GM21423 (cell line): ENCODE results near the gene VASH2.
A peak's percentile ranks its signal among the peaks of the same experiment; 100 is the strongest.
"Not testable (repeated sequence)": the region's sequence is repeated elsewhere in the genome, so short reads cannot be mapped to it uniquely, and the experiment has no call there.

Experiments
- ATAC-seq: cut with Tn5 transposase; IDR thresholded peaks from one replicate; pipeline ENCODE4 v1.9.1; 2021; ENCODE audit warnings: mild to moderate bottlenecking, moderate library complexity; ENCODE audit not compliant: unreplicated experiment

The VASH2 gene

GRCh38 chr1:212950243-212951125 lies at the start of gene VASH2:
VASH2 (plus strand) TSS chr1:212950541; CDS start chr1:212951543, 1,002 bp downstream.
- ATAC-seq, result peak; percentile 94

- ATAC-seq, result no peak
Observed at GRCh38 chr1:212901290-212901689, 49.1 kb upstream of the VASH2 start.

GRCh38 chr1:212902054-212902453 lies 48.3 kb upstream of the VASH2 start:
- ATAC-seq, result no peak

- no peak for ATAC-seq
Observed at GRCh38 chr1:212903664-212904063, 46.7 kb upstream of the VASH2 start.

DNA sequence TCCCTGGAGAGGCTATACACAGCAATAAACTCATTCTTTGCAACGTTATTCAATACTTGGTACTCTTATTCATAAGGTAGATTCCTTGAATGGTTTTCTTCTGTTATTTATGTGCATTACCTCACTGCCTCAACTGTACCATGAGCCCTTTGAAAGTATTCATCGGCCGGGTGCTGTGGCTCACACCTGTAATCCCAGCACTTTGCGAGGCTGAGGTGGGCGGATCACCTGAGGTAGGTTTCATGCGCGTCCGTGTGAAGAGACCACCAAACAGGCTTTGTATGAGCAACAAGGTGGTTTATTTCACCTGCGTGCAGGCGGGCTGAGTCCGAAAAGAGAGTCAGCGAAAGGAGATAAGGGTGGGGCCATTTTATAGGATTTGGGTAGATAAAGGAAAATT lies 42.3 kb upstream of the VASH2 start:
- ATAC-seq, result not testable (repeated sequence)

DNA sequence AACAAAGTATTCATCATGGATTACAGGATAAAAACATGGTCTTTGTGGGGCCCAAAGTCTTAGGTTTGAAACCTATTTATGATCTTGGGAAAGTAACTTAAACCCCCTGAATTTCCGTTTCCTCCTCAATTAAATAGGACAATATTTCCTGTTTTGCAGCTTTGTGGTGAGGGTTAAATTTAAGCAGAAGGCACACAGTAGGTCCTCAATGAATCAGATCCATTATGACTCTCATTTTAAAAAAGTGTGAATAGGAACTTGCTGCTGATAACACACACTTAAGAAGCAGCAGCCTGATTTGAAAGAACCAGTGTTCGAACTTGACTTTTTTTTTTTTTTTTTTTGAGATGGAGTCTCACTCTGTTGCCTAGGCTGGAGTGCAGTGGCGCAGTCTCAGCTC lies 41.4 kb upstream of the VASH2 start:
- ATAC-seq, result no peak

DNA sequence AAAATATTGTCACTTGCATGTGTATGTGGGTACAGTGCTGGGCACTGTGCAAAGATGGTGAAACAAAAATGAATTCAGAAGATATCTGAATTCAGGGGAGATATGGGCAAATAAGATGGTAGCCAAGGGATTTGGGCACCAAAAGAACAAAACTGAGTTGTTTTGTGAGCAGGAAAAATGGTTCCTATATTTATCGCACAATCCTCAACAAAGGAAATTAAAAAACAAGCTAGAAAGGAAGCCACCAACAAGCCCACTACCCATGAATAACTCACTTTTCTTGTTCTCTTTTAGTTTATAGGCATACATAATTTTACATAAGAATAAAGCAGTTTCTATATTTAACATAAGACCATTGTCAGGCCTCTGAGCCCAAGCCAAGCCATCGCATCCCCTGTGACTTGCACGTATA lies 40.7 kb upstream of the VASH2 start:
- no peak for ATAC-seq

DNA sequence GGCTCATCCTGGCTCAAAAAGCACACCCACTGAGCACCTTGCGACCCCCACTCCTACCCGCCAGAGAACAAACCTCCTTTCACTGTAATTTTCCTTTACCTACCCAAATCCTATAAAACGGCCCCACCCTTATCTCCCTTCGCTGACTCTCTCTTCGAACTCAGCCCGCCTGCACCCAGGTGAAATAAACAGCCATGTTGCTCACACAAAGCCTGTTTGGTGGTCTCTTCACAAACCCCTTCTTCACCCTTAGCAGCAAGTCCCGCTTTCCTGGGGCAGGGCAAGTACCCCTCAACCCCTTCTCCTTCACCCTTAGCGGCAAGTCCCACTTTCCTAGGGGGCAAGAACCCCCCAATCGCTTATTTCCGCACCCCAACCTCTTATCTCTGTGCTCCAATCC lies 40.1 kb upstream of the VASH2 start:
- not testable (repeated sequence) for ATAC-seq

GRCh38 chr1:212913638-212914037 lies 36.7 kb upstream of the VASH2 start:
- ATAC-seq, result not testable (repeated sequence)

- ATAC-seq, result not testable (repeated sequence)
Observed at GRCh38 chr1:212914110-212914509, 36.2 kb upstream of the VASH2 start.

DNA sequence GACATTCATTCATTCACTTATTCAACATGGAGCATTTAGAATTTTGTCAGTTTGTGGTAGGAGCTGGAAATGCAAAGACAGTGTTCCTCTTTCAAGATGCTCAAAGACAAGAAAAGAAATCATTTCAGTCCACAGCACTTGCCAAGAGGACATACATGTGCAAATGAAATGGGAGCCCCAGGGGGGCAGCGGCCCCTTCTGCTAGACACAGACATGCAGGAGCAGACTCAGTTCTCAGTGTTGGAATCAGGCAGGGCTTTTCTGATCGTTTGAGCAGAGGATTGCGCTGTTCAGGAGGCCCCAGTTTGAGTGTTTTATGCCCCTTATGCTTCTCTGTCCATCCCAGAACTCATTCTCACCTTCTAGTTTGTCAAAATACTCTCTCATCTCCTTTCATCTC lies 35.6 kb upstream of the VASH2 start:
- ATAC-seq, result no peak

- no peak for ATAC-seq
Observed at GRCh38 chr1:212915245-212916091, 34.9 kb upstream of the VASH2 start.

DNA sequence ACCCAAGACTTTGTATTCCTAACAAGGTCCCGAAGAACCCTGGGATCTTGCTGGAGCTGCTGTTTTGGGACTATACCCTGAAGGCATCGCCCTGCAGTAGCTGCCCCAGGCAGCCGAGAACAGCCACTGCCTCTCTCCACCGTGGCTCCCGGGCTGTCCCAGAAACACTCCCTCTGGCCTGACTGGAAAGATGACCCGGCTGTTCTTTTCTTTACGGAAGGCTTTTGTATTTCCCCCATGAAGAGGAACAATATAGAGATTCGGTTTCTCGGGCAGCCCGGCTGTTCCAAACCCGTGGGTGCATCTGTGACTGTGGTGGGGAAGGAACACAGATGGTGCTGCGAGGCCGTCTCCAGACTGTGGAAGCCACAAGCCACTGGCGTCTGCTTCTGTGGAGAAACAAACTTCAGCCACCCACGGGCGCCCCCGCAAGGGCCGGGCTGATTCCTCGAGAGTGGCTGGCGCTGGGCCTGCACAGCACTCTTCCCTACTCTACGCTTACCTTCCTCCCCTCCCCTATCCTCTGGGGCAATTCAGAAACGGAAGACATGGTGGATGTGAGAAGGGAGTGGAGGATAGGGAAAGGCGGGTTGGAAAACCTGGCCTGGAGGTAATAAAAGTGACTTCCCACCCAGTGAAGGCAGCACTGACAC lies 33.7 kb upstream of the VASH2 start:
- ATAC-seq, result no peak

GRCh38 chr1:212917134-212917485 lies 33.2 kb upstream of the VASH2 start:
- no peak for ATAC-seq

DNA sequence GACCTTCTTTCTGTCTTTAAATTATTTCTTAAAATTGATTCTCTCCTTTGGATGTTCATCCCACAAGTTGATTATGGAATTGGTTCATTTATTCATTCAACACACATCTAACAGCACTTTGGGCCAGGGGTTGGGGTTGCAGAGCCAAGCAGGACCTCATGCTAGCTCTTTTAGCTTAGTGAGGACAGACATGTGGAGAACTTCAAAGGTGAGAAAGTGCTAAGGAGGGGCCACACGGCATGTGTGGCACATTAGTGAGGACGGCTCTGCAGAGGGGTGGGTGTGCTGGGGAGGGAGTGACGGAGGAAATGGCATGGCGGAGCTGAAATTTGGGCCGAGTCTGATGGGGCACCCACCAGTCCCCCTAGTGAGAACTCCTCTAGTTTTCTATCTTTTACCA lies 32.5 kb upstream of the VASH2 start:
- no peak for ATAC-seq

DNA sequence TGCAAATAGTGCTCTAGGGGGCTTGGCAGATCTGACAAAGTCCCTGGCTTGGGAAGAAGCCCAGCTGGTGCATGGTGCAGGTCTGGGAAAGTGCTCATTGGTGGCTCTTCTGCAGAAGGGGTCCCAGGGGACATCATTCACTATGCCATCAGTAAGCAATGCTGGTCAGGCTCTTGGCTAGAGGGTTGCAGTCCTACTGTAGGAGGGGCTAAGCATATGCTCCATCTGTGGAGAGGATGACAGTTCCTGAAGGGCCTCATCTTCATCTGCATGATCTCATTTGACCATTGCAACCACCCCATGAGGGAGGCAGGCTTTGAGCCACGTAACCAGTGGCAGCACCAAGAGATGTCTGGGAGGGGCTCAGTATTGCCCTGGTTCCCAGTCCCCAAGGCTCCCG lies 31.5 kb upstream of the VASH2 start:
- ATAC-seq, result no peak

GRCh38 chr1:212920246-212920645 lies 30.1 kb upstream of the VASH2 start:
- no peak for ATAC-seq

GRCh38 chr1:212920896-212921295 lies 29.4 kb upstream of the VASH2 start:
- ATAC-seq, result no peak

GRCh38 chr1:212922016-212922415 lies 28.3 kb upstream of the VASH2 start:
- no peak for ATAC-seq

DNA sequence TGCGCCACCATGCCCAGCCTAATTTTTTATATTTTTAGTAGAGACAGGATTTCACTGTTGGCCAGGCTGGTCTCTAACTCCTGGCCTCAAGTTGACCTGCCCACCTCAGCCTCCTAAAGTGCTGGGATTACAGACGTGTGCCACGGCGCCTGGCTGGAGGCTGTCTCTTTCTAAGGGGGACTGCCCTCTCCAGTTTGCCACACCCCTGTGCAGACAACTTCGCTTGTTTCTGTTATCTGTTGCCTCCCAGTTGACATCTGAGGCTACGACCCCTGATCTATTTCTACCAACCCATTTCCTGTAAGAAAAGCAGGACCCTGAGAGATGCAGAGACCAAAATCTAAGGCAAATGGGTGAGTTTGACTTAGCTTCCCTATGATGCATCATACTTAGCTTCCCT lies 24.0 kb upstream of the VASH2 start:
- no peak for ATAC-seq
